HTERT RPE-1 (cell line): ENCODE results near the gene URB1.
"Not testable (repeated sequence)": the region's sequence is repeated elsewhere in the genome, so short reads cannot be mapped to it uniquely, and the experiment has no call there.

Experiments used
- in situ Hi-C: fragments of 300-500 bp; cut with MboI; formaldehyde crosslinking; loops from 4 replicates; pipeline ENCODE4 v1.14.3; 2020; ENCODE audit warnings: low sequenced_read_pairs

The URB1 gene

DNA sequence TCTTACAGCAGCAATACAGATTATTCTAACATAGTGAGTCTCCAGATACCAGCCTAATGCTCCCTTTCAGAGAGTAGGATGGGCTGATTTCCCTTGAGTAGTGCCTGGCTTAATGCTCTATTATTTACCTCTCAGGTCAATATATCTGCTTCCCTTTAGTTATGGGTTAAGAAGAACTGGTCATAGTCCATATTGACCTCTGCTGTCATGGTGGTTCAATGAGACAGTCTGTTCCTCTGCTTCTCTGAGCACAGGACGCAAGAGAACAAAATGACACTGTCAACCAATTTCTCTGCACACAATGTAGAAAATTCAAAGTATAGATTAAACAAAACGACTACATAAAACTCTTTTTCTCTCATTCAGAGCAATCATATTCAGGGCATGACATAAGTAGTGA lies 91.2 kb downstream of the URB1 start:
- in situ Hi-C loops: no loop called here

- in situ Hi-C loops: no loop called here
These were observed 92.6 kb downstream of the URB1 start for GRCh38 chr21:32300117-32300681.

GRCh38 chr21:32299695-32300094 lies 93.1 kb downstream of the URB1 start:
- in situ Hi-C loops: no loop called here

DNA sequence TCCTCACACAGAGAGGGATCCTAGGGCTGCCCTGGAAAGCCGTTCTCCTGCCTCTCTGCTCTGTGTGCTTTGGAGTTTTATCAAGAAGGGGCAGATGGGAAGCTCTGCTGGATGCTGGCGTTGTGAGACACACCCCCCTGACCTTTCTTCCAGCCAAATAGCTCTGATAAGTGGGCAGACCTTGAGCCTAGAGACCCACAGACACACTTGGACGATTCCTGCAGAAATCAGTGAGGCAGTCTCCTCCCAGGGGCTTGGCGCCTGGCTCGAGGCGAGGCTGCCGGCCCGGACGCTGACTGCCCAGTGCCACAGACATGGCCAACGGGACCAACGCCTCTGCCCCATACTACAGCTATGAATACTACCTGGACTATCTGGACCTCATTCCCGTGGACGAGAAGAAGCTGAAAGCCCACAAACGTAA lies 94.1 kb downstream of the URB1 start, which contains the start of gene MRAP:
Gene MRAP (plus strand): TSS at position 198 of the 424 bp plus-strand sequence. CDS start 117 bp downstream, at position 315.
- in situ Hi-C loops: no loop called here

DNA sequence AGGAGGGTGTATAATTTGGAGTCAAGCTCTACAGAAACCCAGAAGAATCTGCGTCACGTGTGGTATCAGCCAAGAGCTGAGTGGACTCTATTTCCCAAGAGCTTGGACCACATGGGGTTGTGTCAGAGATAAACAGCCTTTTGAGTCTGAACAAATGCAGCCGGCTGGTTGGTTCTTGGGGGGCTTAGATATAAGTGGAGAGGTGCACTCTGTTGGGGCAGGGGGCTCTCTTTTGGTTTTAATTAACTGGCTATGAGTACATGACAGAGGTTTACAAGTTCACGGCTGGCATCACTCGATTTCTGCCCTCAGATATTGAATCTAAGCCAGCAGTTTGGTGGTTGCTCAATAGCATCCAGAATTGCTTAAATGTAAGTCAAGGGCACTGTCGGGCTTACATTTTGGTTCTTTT lies 94.7 kb downstream of the URB1 start:
- in situ Hi-C loops: no loop called here

DNA sequence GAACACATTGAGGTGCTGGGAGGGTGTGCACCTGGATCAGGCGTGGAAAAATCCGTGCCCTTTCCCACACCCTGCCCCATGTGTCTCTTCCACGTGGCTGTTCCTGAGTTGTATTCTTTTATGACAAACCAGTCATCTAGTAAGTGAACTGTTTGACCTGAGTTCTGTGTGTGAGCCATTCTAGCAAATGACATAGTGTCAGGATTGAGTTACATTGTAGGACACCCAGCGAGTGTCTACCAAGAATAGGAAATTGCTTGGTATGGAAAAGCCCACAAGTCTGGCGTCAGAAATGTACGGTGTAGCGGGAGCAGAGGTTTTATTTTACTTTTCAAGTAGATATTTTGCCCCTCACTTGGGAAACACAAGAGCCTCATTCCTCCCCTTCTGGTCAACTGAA lies 95.4 kb downstream of the URB1 start:
- in situ Hi-C loops: no loop called here

GRCh38 chr21:32285476-32285875 lies 107.3 kb downstream of the URB1 start:
- in situ Hi-C loops: no loop called here

DNA sequence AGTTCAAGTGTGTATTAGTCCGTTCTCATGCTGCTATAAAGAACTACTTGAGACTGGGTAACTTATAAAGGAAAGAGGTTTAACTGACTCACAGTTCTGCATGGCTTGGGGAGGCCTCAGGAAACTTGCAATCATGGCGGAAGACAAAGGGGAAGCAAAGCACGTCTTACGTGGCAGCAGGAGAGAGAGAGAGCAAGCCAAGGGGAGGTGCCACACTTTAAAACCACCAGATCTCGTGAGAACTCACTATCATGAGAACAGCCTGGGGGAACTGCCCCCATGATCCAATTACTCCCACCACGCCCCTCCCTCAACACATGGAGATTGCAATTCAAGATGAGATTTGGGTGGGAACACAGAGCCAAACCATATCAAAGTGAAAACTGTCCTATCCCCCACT lies 109.8 kb downstream of the URB1 start:
- in situ Hi-C loops: no loop called here

GRCh38 chr21:32281531-32281930 lies 111.3 kb downstream of the URB1 start:
- in situ Hi-C loops: no loop called here

GRCh38 chr21:32279377-32279680 lies 113.5 kb downstream of the URB1 start:
- in situ Hi-C loops: no loop called here

DNA sequence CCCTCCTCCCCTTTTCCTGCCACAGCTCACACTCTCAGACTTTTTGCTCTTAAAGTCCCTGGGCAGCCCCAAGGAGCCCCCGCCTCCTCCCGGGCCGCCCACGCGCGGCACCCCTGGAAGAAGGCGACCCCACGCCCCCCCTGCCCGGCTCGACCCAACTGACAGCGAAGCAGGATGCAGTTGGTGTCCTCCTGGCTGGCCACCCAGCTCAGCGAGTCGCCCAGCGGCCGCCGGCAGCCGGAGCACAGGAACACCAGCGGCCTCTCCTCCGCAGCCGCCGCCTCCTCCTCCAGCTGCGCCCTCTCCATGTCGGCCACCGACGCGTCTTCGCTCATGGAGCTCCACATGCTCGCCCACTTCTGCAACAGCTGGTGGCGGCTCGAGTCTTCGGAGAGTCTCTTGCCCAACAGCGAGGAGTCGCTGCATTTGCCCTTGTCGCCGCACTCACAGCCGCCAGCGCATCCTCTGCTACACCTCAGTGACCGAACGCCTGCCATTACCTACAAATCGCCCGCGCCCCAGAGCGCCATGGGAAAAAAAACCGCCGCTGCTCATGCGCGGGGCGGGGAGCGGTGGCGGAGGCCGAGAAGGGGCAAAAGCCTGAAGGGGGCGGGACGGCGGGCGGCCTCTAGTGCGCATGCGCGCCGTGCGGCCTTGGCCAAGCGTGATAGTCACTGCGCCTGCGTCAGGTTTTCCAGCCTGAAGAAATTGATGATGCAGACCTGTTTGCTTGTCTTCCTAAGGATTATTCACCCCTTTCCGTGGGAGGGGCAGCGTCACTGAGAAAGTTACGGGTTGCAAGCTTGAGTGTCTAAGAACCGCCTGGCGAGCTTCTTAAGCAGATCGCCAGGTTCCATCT lies 114.1 kb downstream of the URB1 start, which contains the start of gene MIS18A:
Gene MIS18A (minus strand): TSS at position 532 of the 859 bp plus-strand sequence. CDS start 35 bp downstream, at position 497.
- in situ Hi-C loops: no loop called here

DNA sequence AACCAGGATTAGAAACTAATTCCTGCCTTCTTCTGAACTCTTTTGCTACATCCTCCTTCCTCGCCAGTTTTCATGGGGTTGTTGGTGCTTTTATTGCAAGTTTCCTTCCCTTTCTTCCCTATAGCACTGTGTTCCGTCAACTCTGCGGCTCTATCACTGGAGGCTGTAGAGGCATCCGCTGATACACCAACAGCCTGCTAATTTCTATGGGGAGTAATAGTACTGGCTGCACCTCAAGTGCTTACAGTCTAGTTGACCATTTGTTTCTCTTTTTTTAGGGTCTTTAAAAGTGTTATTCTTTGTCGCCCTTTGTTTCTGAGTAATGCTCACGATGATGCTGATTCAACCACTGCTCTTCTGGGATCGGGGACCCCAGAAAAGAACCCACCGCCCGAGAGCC lies 114.7 kb downstream of the URB1 start:
- in situ Hi-C loops: no loop called here

GRCh38 chr21:32276671-32277070 lies 116.1 kb downstream of the URB1 start:
- in situ Hi-C loops: no loop called here

DNA sequence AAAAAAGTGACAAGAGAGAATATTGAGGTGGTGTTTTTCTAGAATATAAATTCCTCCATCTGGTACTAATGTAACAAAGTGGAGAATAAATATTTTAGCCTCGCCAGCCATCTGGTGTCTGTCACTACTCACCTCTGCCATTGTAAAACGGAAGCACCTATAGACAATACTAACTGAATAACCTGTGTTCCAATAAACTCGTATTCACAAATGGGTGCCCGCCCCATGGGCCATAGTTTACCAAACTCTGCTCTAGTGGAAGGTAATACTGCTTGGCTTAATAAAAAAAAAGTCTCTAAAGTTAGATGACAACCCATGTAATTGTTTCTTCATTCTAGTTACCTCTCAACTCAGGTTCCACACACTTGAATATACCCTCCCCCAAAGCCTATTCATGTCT lies 122.1 kb downstream of the URB1 start:
- in situ Hi-C loops: no loop called here

GRCh38 chr21:32265321-32265720 lies 127.5 kb downstream of the URB1 start:
- in situ Hi-C loops: not testable (repeated sequence)

DNA sequence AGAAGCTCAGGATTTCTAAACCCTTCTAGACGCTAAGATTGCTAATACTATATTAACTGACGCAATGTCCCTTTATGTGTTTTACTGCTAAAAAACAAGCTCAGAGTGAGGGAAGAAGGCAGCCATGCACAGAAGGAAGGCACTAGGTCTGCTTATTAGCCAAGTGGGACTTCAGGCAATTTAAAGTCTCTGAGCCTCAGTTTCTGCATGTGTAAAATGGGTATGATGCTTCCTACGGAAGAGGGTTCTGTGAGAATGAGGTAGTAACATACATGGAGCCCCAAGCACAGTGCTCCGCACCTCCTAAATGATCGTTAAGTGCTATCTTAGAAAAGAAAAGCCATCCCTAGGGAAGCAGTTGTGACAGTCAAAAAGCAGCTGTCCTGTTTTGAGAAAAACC lies 130.9 kb downstream of the URB1 start:
- in situ Hi-C loops: no loop called here
